Measurements from ENCODE around the gene THADA. TPM values are rescaled to one million over a fixed set of nuclear protein-coding genes. Genes with fewer than 3 reads are reported as not detected.
"Not testable (repeated sequence)": the region's sequence is repeated elsewhere in the genome, so short reads cannot be mapped to it uniquely, and the experiment has no call there.

THADA gene
- total and polyA plus RNA-seq, 8 donors = 32.9 to 42.7 (median 37.2) TPM

- peak; percentile 28 for ATAC-seq
- peaks cover 0 to 10% of the 10 kb centered on the region in 2 donors for H3K36me3 ChIP-seq
- H3K27me3 ChIP-seq = no peaks in the 10 kb centered on the region
- peak in 2 of 4 donors; percentile 51 to 64 for DNase-seq
- no peak for TF ChIP-seq CTCF (IDR thresholded peaks at IDR 0.05)
- no peaks in the 10 kb centered on the region for H3K9me3 ChIP-seq
- H3K4me3 ChIP-seq = no peak overlapping the region
- H3K27ac ChIP-seq = peak overlapping the region in 1 of 2 donors; percentile 57
- intact Hi-C loops (cut with DNase I) = no loop called here
- peaks cover 8 to 19% of the 10 kb centered on the region in 2 donors for H3K4me1 ChIP-seq
Observed at GRCh38 chr2:43391201-43391877, 204.5 kb downstream of the THADA start.

- no peak for TF ChIP-seq CTCF (IDR thresholded peaks at IDR 0.05)
- ATAC-seq (peak; percentile 35), DNase-seq (no peak)
- intact Hi-C loops (cut with DNase I) = no loop called here
- H3K27me3 ChIP-seq = no peaks in the 10 kb centered on the region
- H3K4me1 ChIP-seq = peaks cover 8 to 19% of the 10 kb centered on the region in 2 donors
- no peaks in the 10 kb centered on the region for H3K9me3 ChIP-seq
- no peak overlapping the region for H3K4me3 ChIP-seq
- no peak overlapping the region for H3K27ac ChIP-seq
- no peaks in the 10 kb centered on the region for H3K36me3 ChIP-seq
Observed at GRCh38 chr2:43389581-43390466, 206.0 kb downstream of the THADA start.

- no peak for ATAC-seq
- H3K27ac ChIP-seq = peak overlapping the region in 1 of 2 donors; percentile 42
- no peak for DNase-seq
- H3K36me3 ChIP-seq = no peaks in the 10 kb centered on the region
- no peaks in the 10 kb centered on the region for H3K27me3 ChIP-seq
- H3K9me3 ChIP-seq = no peaks in the 10 kb centered on the region
- no peak overlapping the region for H3K4me3 ChIP-seq
- TF ChIP-seq CTCF (IDR thresholded peaks at IDR 0.05) = no peak
- H3K4me1 ChIP-seq = peaks cover 8 to 19% of the 10 kb centered on the region in 2 donors
- intact Hi-C loops (cut with DNase I) = no loop called here
Observed at GRCh38 chr2:43388371-43388770, 207.5 kb downstream of the THADA start.

- H3K4me3 ChIP-seq = no peak overlapping the region
- no peaks in the 10 kb centered on the region for H3K9me3 ChIP-seq
- intact Hi-C loops (cut with DNase I) = no loop called here
- H3K27me3 ChIP-seq = no peaks in the 10 kb centered on the region
- peak overlapping the region in 1 of 2 donors; percentile 42 for H3K27ac ChIP-seq
- peak in 2 of 4 donors; percentile 32 to 49 for DNase-seq
- ATAC-seq = peak; percentile 62
- peaks cover 8 to 19% of the 10 kb centered on the region in 2 donors for H3K4me1 ChIP-seq
- no peaks in the 10 kb centered on the region for H3K36me3 ChIP-seq
- no peak for TF ChIP-seq CTCF (IDR thresholded peaks at IDR 0.05)
Observed at GRCh38 chr2:43387092-43388062, 208.5 kb downstream of the THADA start.

- H3K36me3 ChIP-seq; H3K9me3 ChIP-seq; intact Hi-C loops (cut with DNase I); H3K27me3 ChIP-seq; ATAC-seq; H3K27ac ChIP-seq; DNase-seq; H3K4me3 ChIP-seq: not testable (repeated sequence)
- peaks cover 8 to 19% of the 10 kb centered on the region in 2 donors for H3K4me1 ChIP-seq
Observed at GRCh38 chr2:43386679-43387078, 209.2 kb downstream of the THADA start.
